GM19328 (cell line): ENCODE data around the gene TPRG1L.

Source experiments
- ATAC-seq: cut with Tn5 transposase; IDR thresholded peaks from one replicate; pipeline ENCODE4 v1.9.1; 2021; ENCODE audit warnings: mild to moderate bottlenecking, moderate library complexity; ENCODE audit not compliant: unreplicated experiment

TPRG1L gene

DNA sequence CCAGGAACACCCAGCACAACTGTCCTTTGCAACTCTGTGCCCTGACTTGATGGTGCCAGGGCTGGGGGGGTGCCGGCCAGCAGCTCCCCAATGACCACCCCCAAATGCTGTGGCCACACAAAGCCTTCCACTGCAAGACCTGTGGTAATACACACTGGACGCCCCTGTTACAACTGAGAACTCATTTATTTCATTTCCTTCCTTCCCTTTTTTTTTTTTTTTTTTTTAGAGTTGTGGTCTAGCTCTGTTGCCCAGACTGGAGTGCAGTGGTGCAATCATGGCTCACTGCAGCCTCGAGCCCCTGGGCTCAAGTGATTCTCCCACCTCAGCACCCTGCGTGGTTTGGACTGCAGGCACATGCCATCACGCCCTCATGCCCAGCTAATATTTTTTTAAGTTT, 52.7 kb downstream of the TPRG1L start:
- ATAC-seq: peak; percentile 0

DNA sequence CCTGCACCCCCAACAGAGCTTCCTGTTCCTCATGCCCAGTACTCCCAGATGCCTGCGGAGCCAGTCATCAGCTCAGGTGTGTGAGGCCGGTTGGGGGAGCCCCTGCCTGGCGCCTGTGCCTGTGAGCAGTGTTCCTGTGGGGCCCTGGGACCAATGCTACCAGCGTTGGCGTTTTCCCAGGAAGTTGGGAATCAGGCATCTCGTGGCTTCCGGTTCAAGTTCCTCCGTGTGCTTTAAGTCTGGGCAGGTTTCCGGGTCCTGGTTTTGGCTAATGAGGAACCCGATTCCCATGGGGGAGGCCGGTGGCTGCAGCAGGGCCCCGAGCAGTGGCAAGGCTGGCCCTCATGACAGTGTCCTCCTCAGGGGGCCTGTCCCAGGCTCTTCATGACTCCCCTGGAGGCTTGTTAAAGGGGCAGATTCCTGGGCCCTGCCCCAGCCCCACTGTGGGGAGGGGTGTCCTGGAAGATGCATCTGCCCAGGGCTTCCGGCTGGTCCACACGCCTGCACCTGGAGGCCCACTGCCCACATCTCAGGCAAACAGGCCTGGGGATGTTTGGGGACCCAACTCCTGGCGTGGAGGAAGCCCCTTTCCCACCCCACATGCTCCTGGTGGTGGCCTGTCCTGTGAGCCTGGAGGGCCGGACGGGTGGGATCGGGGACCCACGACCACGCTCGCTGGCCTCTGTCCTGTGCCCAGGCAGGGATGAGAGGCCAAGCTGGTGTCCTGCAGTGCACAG, 53.7 kb downstream of the TPRG1L start:
- ATAC-seq: no peak

DNA sequence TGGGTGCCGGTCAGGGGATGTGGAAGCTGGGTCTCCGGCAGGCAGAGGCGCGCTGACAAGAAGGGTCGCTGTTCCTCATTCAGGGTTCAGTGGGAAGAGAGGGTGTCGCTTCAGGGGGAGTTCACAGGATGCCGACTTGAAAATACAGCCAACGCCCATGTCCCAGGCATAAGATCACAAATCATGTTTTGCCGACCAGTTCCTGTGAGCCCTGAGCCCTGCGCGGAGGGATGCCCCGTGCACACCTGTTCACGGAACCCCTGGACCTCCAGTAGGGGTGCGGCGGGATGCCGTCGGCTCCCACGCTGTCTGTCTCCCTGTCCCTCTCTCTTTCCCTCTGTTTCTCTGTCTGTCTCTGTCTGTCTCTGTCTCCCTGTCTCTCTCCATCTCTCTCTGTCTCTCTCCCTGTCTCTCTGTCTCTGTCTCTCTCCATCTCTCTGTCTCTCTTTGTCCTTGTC, 54.3 kb downstream of the TPRG1L start:
- no peak for ATAC-seq
